Gastrocnemius medialis (tissue), 4 donors: Measurements from ENCODE around the gene IRF7. TPM values are rescaled to one million over a fixed set of nuclear protein-coding genes. Genes with fewer than 3 reads are reported as not detected.

Experiments used
- ATAC-seq, 2 donors: fragments of 150-250 bp; one replicate each; pipeline ENCODE4 v1.9.1; 2016
- DNase-seq, 2 donors: peaks; one replicate each; pipeline ENCODE4 v3.0.0-alpha.2; 2019
- H3K27ac ChIP-seq, 4 donors: fragments of 200-600 bp; sonication (generic); 1 replicate in 1 of 4; 2 replicates in 3 of 4; pipeline ENCODE4 v1.5.1; 2016 to 2018; ENCODE audit warnings: mild to moderate bottlenecking in 2 of 4, moderate library complexity in 1 of 4
- H3K27me3 ChIP-seq, 3 donors: fragments of 200-600 bp; sonication (generic) in 2 of 3; 1 replicate in 1 of 3; 2 replicates in 2 of 3; pipeline versions ENCODE4 v1.5.1 to v1.6.0; 2016 to 2019; ENCODE audit warnings: mild to moderate bottlenecking in 1 of 3, moderate library complexity in 1 of 3
- H3K36me3 ChIP-seq, 2 donors: fragments of 200-600 bp; sonication (generic) in 1 of 2; one replicate each; pipeline ENCODE4 v1.5.1; 2017 to 2018
- H3K4me1 ChIP-seq, 2 donors: fragments of 200-600 bp; sonication (generic) in 1 of 2; one replicate each; pipeline ENCODE4 v1.5.1; 2016 to 2017; ENCODE audit warnings: mild to moderate bottlenecking in 2 of 2
- H3K4me3 ChIP-seq, 4 donors: fragments of 200-600 bp; sonication (generic) in 3 of 4; 1 replicate in 1 of 4; 2 replicates in 3 of 4; pipeline ENCODE4 v1.5.1; 2016 to 2019; ENCODE audit warnings: mild to moderate bottlenecking in 2 of 4
- H3K9me3 ChIP-seq, 3 donors: fragments of 200-600 bp; sonication (generic) in 2 of 3; 1 replicate in 1 of 3; 2 replicates in 2 of 3; pipeline ENCODE4 v1.5.1; 2016 to 2019
- CTCF ChIP-seq, 5 experiments: fragments of 450-650 bp in 3 of 5; fragments of 200-600 bp in 2 of 5; sonication (generic) in 2 of 5; IDR thresholded peaks in 4 of 5; conservative IDR thresholded peaks in 1 of 5; 1 replicate in 4 of 5; 2 replicates in 1 of 5; pipeline ENCODE4 v1.5.1; 2016 to 2019; ENCODE audit warnings: antibody characterized with exemption in 5 of 5, mild to moderate bottlenecking in 3 of 5, moderate library complexity in 3 of 5
- POLR2A ChIP-seq, 2 donors: fragments of 450-650 bp; IDR thresholded peaks; one replicate each; pipeline ENCODE4 v1.6.1; 2017; ENCODE audit warnings: antibody characterized with exemption in 2 of 2, mild to moderate bottlenecking in 2 of 2, moderate library complexity in 2 of 2
- in situ Hi-C, 4 donors: fragments of 200-750 bp; cut with MboI; loops; one replicate each; pipeline versions ENCODE4 v1.15.0 to v1.8.0; 2017; ENCODE audit warnings: low sequenced_read_pairs in 4 of 4
- intact Hi-C: fragments of 100-400 bp; cut with DNase I; formaldehyde crosslinking; loops from one replicate; pipeline ENCODE4 v1.15.1; 2023; ENCODE audit warnings: low total_unique reads
- total RNA-seq, 4 donors: library from RNA; depleted of rRNA; stranded (reverse); fragments of >200 nt; gene quantifications; one replicate each; pipeline versions ENCODE4 v1.1.0 to v1.2.3, GENCODE V29; 2016

IRF7 gene
- total RNA-seq, 4 donors from 2014 or later, result 15.5 to 37.1 (median 26.3) TPM

- no peaks in the 10 kb centered on the region for H3K4me1 ChIP-seq
These were observed 17.6 kb downstream of the IRF7 start for GRCh38 chr11:598005-598680.

GRCh38 chr11:597166-597725 lies 18.5 kb downstream of the IRF7 start:
- ATAC-seq, result no peak
- H3K27me3 ChIP-seq, result no peaks in the 10 kb centered on the region

More at GRCh38 chr11:598005-598680, 17.6 kb downstream of the IRF7 start:
- peaks cover 0 to 90% of the 10 kb centered on the region in 2 donors for H3K36me3 ChIP-seq
- no peak overlapping the region for H3K27ac ChIP-seq
- ATAC-seq (no peak), DNase-seq (no peak)
- in situ Hi-C loops (no loop called here), intact Hi-C loops (no loop called here)
- TF ChIP-seq POLR2A (IDR thresholded peaks at IDR 0.05), result no peak
- TF ChIP-seq CTCF (IDR thresholded peaks at IDR 0.05 in 4 of 5, conservative IDR thresholded peaks at IDR 0.05 in 1 of 5), result no peak
- no peaks in the 10 kb centered on the region for H3K27me3 ChIP-seq
- H3K4me3 ChIP-seq, result no peak overlapping the region
- no peaks in the 10 kb centered on the region for H3K9me3 ChIP-seq

GRCh38 chr11:596374-596773 lies 19.4 kb downstream of the IRF7 start:
- H3K27ac ChIP-seq, result no peak overlapping the region
- TF ChIP-seq POLR2A (IDR thresholded peaks at IDR 0.05) (no peak), CTCF (IDR thresholded peaks at IDR 0.05 in 4 of 5, conservative IDR thresholded peaks at IDR 0.05 in 1 of 5) (no peak)
- H3K4me1 ChIP-seq, result no peaks in the 10 kb centered on the region
- H3K4me3 ChIP-seq, result no peak overlapping the region
- intact Hi-C loops, result no loop called here
- ATAC-seq (no peak), DNase-seq (no peak)
- H3K36me3 ChIP-seq, result peaks cover 0 to 85% of the 10 kb centered on the region in 2 donors
- H3K9me3 ChIP-seq, result no peaks in the 10 kb centered on the region
- H3K27me3 ChIP-seq, result no peaks in the 10 kb centered on the region
- in situ Hi-C loops, result no loop called here

More at GRCh38 chr11:597166-597725, 18.5 kb downstream of the IRF7 start:
- in situ Hi-C loops (no loop called here), intact Hi-C loops (no loop called here)
- H3K36me3 ChIP-seq, result peaks cover 0 to 90% of the 10 kb centered on the region in 2 donors
- no peaks in the 10 kb centered on the region for H3K4me1 ChIP-seq
- DNase-seq, result no peak
- H3K9me3 ChIP-seq, result no peaks in the 10 kb centered on the region
- TF ChIP-seq POLR2A (IDR thresholded peaks at IDR 0.05) (no peak), CTCF (IDR thresholded peaks at IDR 0.05 in 4 of 5, conservative IDR thresholded peaks at IDR 0.05 in 1 of 5) (no peak)
- no peak overlapping the region for H3K27ac ChIP-seq
- H3K4me3 ChIP-seq, result no peak overlapping the region

GRCh38 chr11:595400-595799 lies 20.4 kb downstream of the IRF7 start:
- Histone ChIP-seq H3K27ac (no peak overlapping the region), H3K4me3 (no peak overlapping the region), H3K9me3 (no peaks in the 10 kb centered on the region), H3K4me1 (no peaks in the 10 kb centered on the region), H3K36me3 (peaks cover 0 to 83% of the 10 kb centered on the region in 2 donors), H3K27me3 (no peaks in the 10 kb centered on the region)
- TF ChIP-seq POLR2A (IDR thresholded peaks at IDR 0.05) (no peak), CTCF (IDR thresholded peaks at IDR 0.05 in 4 of 5, conservative IDR thresholded peaks at IDR 0.05 in 1 of 5) (no peak)
- intact Hi-C loops, result no loop called here
- ATAC-seq, result no peak
- in situ Hi-C loops, result no loop called here
- no peak for DNase-seq
